Tibial nerve (tissue), 4 donors: Measurements from ENCODE around the gene KIF3C. TPM values are rescaled to one million over a fixed set of nuclear protein-coding genes. Genes with fewer than 3 reads are reported as not detected.

Experiments used
- DNase-seq, 2 donors: peaks; one replicate each; pipeline ENCODE4 v3.0.0-alpha.2; 2019; ENCODE audit warnings: low spot score in 2 of 2
- H3K27ac ChIP-seq, 4 donors: fragments of 200-600 bp; sonication (generic) in 3 of 4; one replicate each; pipeline ENCODE4 v1.5.1; 2017 to 2019; ENCODE audit warnings: mild to moderate bottlenecking in 1 of 4
- H3K27me3 ChIP-seq, 2 donors: fragments of 200-600 bp; sonication (generic) in 1 of 2; one replicate each; pipeline versions ENCODE4 v1.5.1 to v1.6.0; 2017 to 2019
- H3K36me3 ChIP-seq, 3 donors: fragments of 200-600 bp; sonication (generic); one replicate each; pipeline ENCODE4 v1.5.1; 2018 to 2019
- H3K4me1 ChIP-seq, 4 donors: fragments of 200-600 bp; sonication (generic) in 3 of 4; one replicate each; pipeline ENCODE4 v1.5.1; 2017 to 2019
- H3K4me3 ChIP-seq, 4 donors: fragments of 200-600 bp; sonication (generic) in 3 of 4; one replicate each; pipeline ENCODE4 v1.5.1; 2017 to 2019; ENCODE audit warnings: mild to moderate bottlenecking in 1 of 4, moderate library complexity in 1 of 4
- H3K9me3 ChIP-seq, 4 donors: fragments of 200-600 bp; sonication (generic) in 3 of 4; one replicate each; pipeline ENCODE4 v1.5.1; 2017 to 2019
- EP300 ChIP-seq, 2 donors: sonication (generic); formaldehyde crosslinking; IDR thresholded peaks; one replicate each; pipeline ENCODE4 v1.6.1; 2017; ENCODE audit warnings: antibody characterized with exemption in 2 of 2, mild to moderate bottlenecking in 1 of 2
- POLR2A ChIP-seq, 2 donors: fragments of 450-650 bp; IDR thresholded peaks; one replicate each; pipeline ENCODE4 v1.6.1; 2017; ENCODE audit warnings: antibody characterized with exemption in 2 of 2, mild to moderate bottlenecking in 2 of 2, moderate library complexity in 2 of 2
- WGBS, 2 donors: methylation state at CpG; one replicate each; pipeline ENCODE4 v1.1.5; 2018; 5-methylcytosine and 5-hydroxymethylcytosine counted together
- total RNA-seq, 4 donors: library from RNA; depleted of rRNA; stranded (reverse); fragments of >200 nt; gene quantifications; one replicate each; pipeline ENCODE4 v1.1.0, GENCODE V29; 2016
- TF ChIP-seq, protein P1 (sequence below), 5 experiments: fragments of 200-600 bp in 3 of 5; fragments of 450-650 bp in 2 of 5; sonication (generic) in 3 of 5; IDR thresholded peaks; one replicate each; pipeline ENCODE4 v1.5.1; 2016 to 2019; ENCODE audit warnings: antibody characterized with exemption in 5 of 5, mild to moderate bottlenecking in 3 of 5, moderate library complexity in 2 of 5

Gene KIF3C
- total RNA-seq, 4 donors from 2014 or later, result 20.2 to 31.9 (median 22.8) TPM

DNA sequence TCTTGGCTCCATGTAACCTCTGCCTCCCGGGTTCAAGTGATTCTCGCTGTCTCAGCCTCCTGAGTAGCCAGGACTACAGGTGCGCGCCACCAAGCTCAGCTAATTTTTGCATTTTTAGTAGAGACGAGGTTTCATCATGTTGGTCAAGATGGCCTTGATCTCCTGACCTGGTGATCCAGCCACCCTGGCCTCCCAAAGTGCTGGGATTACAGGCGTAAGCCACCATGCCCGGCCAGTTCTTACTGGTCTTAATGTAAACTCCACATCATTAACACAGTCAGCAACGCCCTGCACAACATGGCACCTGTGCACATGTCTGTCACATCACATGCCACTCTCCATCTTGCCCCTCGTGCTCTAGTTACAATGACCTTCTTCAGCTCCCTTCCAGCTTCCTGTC lies 5.8 kb upstream of the KIF3C start:
- H3K27ac ChIP-seq, result no peak overlapping the region
- WGBS, 2 donors, result 86 to 92% methylated on average over 9 of the region's 9 CpGs
- H3K27me3 ChIP-seq, result no peaks in the 10 kb centered on the region
- TF ChIP-seq POLR2A (IDR thresholded peaks at IDR 0.05), result no peak
- TF ChIP-seq EP300 (IDR thresholded peaks at IDR 0.05), result no peak
- TF ChIP-seq, protein P1, sequence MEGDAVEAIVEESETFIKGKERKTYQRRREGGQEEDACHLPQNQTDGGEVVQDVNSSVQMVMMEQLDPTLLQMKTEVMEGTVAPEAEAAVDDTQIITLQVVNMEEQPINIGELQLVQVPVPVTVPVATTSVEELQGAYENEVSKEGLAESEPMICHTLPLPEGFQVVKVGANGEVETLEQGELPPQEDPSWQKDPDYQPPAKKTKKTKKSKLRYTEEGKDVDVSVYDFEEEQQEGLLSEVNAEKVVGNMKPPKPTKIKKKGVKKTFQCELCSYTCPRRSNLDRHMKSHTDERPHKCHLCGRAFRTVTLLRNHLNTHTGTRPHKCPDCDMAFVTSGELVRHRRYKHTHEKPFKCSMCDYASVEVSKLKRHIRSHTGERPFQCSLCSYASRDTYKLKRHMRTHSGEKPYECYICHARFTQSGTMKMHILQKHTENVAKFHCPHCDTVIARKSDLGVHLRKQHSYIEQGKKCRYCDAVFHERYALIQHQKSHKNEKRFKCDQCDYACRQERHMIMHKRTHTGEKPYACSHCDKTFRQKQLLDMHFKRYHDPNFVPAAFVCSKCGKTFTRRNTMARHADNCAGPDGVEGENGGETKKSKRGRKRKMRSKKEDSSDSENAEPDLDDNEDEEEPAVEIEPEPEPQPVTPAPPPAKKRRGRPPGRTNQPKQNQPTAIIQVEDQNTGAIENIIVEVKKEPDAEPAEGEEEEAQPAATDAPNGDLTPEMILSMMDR (IDR thresholded peaks at IDR 0.05), result no peak
- H3K9me3 ChIP-seq, result no peaks in the 10 kb centered on the region
- no peak overlapping the region for H3K4me3 ChIP-seq
- peaks cover 0 to 10% (median 0%) of the 10 kb centered on the region in 4 donors for H3K4me1 ChIP-seq
- no peaks in the 10 kb centered on the region for H3K36me3 ChIP-seq
- DNase-seq, result no peak

DNA sequence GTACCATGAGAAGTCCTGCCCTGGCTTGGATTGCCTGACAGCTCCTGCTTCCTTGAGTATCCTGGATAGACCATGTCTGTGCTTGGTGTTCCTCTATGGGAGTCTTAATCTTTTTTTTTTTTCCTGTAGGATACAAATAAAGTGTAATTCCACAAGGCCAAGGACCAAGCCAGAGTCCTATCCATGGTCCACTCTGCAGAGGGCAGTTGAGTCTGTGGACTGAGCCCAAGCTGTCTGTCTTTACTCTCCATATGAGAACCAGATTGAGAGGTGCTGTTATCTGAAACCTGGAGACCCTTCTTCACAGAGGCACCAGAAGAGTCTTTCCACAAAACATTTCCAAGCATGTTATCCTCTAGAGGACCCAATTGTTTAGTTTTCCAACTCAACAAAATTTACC lies 1.4 kb upstream of the KIF3C start:
- H3K27me3 ChIP-seq, result no peaks in the 10 kb centered on the region
- H3K4me1 ChIP-seq, result peaks cover 0 to 36% (median 11%) of the 10 kb centered on the region in 4 donors
- H3K4me3 ChIP-seq, result no peak overlapping the region
- no peaks in the 10 kb centered on the region for H3K9me3 ChIP-seq
- no peak overlapping the region for H3K27ac ChIP-seq
- TF ChIP-seq, protein P1 (IDR thresholded peaks at IDR 0.05), result no peak
- TF ChIP-seq POLR2A (IDR thresholded peaks at IDR 0.05) (no peak), EP300 (IDR thresholded peaks at IDR 0.05) (no peak)
- DNase-seq, result no peak
- peaks cover 0 to 3% (median 0%) of the 10 kb centered on the region in 3 donors for H3K36me3 ChIP-seq

DNA sequence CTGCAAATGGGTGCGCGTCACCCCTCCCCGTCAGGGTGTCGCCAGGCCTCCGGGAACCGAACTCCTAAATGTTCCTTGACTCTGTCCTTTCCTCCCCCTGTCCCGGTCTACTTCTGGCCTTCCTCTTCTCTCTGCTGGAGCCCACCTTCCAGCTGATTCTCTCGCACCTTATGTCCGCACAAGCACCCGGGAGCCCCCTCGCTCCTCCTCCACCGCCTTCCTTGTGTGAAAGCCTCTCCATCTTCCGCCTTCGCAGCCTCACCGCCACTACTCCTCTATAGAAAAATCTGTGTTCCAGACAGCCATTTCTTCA lies 627 bp upstream of the KIF3C start:
- Histone ChIP-seq H3K4me3 (peak overlapping the region; percentile 70 to 83 (median 74)), H3K27me3 (no peaks in the 10 kb centered on the region), H3K27ac (peak overlapping the region in 3 of 4 donors; percentile 63 to 88 (median 85)), H3K9me3 (no peaks in the 10 kb centered on the region), H3K36me3 (peaks cover 0 to 10% (median 0%) of the 10 kb centered on the region in 3 donors), H3K4me1 (peaks cover 0 to 44% (median 13%) of the 10 kb centered on the region in 4 donors)
- no peak for TF ChIP-seq EP300 (IDR thresholded peaks at IDR 0.05)
- TF ChIP-seq, protein P1 (IDR thresholded peaks at IDR 0.05), result no peak
- TF ChIP-seq POLR2A (IDR thresholded peaks at IDR 0.05), result no peak
- 58 to 60% methylated on average over 15 of the region's 15 CpGs for WGBS, 2 donors
- no peak for DNase-seq

DNA sequence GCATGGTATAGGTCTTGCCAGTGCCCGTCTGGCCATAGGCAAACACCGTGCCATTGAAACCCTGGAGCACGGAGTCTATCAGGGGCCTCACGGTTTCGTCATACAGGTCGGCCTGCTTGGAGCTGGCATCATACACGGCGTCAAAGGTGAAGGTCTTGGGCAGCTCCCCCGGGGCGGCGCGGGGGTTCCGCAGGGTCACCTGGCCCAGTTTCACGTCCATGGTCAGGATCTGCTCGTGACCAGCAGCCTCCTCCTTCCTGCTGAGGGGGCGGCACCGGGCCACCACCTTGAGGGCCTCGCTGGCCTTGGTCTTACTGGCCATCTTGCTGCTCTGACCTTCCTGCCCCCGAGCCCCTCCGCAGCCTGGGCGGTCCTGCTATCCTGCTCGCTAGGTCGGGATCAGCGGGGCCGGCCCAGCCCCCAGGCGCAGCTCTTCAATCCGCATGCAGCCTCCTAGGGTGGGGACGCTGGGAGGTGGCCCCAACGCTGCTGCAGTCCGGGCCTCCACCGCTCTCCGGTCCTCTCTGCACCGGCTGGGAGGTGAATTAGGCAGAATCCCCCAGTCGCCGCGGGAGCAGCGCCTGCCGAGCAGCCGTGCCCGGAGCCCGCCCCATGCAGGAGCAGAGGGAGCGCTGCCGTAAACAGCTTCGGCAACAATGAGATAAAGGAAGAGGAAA lies 563 bp downstream of the KIF3C start:
- H3K4me1 ChIP-seq, result peaks cover 0 to 56% (median 13%) of the 10 kb centered on the region in 4 donors
- WGBS, 2 donors, result 2 to 9% methylated on average over 31 to 43 of the region's 44 CpGs
- DNase-seq, result no peak

DNA sequence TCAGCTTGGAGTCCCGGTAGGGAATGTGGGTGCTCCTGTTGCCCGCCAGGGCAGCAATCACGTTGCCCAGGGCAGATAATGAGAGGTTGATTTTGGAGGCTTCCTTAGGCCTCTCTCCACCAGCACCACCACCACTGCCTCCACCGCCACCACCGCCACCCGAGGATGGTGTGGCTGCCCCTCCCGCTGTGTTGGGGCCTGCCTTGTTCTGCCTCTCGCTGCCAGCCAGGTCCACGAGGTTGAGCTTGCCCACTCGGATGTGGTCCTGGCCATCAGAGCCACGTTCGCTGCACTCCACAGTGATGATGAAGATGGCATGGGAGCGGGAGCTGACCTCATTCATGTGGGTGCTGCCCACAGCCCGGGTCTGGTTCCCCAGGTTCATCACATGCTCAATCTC lies 1.3 kb downstream of the KIF3C start:
- TF ChIP-seq, protein P1 (IDR thresholded peaks at IDR 0.05), result no peak
- TF ChIP-seq POLR2A (IDR thresholded peaks at IDR 0.05), result no peak
- TF ChIP-seq EP300 (IDR thresholded peaks at IDR 0.05), result no peak
- WGBS, 2 donors, result 92 to 97% methylated on average over 13 to 14 of the region's 14 CpGs
- Histone ChIP-seq H3K9me3 (no peaks in the 10 kb centered on the region), H3K4me1 (peaks cover 0 to 58% (median 13%) of the 10 kb centered on the region in 4 donors), H3K27me3 (no peaks in the 10 kb centered on the region), H3K36me3 (peaks cover 0 to 27% (median 0%) of the 10 kb centered on the region in 3 donors), H3K27ac (peak overlapping the region in 2 of 4 donors; percentile 72 to 88), H3K4me3 (peak overlapping the region in 1 of 4 donors; percentile 70)
- DNase-seq, result no peak

More for the DNA sequence above, 563 bp downstream of the KIF3C start:
- H3K9me3 ChIP-seq, result no peaks in the 10 kb centered on the region
- H3K4me3 ChIP-seq, result peak overlapping the region; percentile 70 to 83 (median 74)
- H3K36me3 ChIP-seq, result peaks cover 0 to 21% (median 0%) of the 10 kb centered on the region in 3 donors
- H3K27me3 ChIP-seq, result no peaks in the 10 kb centered on the region
- TF ChIP-seq EP300 (IDR thresholded peaks at IDR 0.05), result no peak
- no peak for TF ChIP-seq POLR2A (IDR thresholded peaks at IDR 0.05)
- peak overlapping the region; percentile 63 to 88 (median 77) for H3K27ac ChIP-seq
